SK-N-MC (cell line): ENCODE measurements around the gene SLC35B1.
"Not testable (repeated sequence)": the region's sequence is repeated elsewhere in the genome, so short reads cannot be mapped to it uniquely, and the experiment has no call there.

Experiments
- DNase-seq: peaks from one replicate; pipeline ENCODE4 v3.0.0-alpha.2; 2011; ENCODE audit warnings: low read depth, low spot score
- H3K27ac ChIP-seq: fragments of 200-600 bp; sonication (generic); 2 replicates; pipeline ENCODE4 v1.5.1; 2016; ENCODE audit warnings: mixed run types
- H3K36me3 ChIP-seq: fragments of 200-600 bp; sonication (generic); 2 replicates; pipeline ENCODE4 v1.6.1; 2017; ENCODE audit warnings: antibody characterized with exemption, low read length, mixed read lengths; ENCODE audit not compliant: insufficient read depth
- H3K4me3 ChIP-seq: fragments of 200-600 bp; sonication (generic); 2 replicates; pipeline ENCODE4 v1.5.1; 2016
- H3K9ac ChIP-seq: fragments of 200-600 bp; sonication (generic); 2 replicates; pipeline ENCODE4 v1.8.0; 2017; ENCODE audit warnings: mixed run types, mixed read lengths; ENCODE audit not compliant: insufficient read length
- H3K9me3 ChIP-seq: fragments of 200-600 bp; sonication (generic); 2 replicates; pipeline ENCODE4 v1.6.1; 2017; ENCODE audit warnings: low read depth, mild to moderate bottlenecking, antibody characterized with exemption, low read length, moderate library complexity, mixed read lengths
- EZH2 ChIP-seq: fragments of 200-600 bp; sonication (generic); IDR thresholded peaks from one replicate; pipeline ENCODE4 v1.6.1; 2017; ENCODE audit warnings: antibody characterized with exemption
- FOXP2 ChIP-seq: optimal IDR thresholded peaks from 2 replicates; pipeline ENCODE3; 2011; ENCODE audit warnings: mild to moderate bottlenecking, moderate library complexity; ENCODE audit not compliant: insufficient read depth; ENCODE audit errors: extremely low read length, control extremely low read depth
- POLR2AphosphoS5 ChIP-seq: IDR thresholded peaks from 2 replicates; pipeline ENCODE4 v1.6.1; 2012; ENCODE audit warnings: mild to moderate bottlenecking, low read depth, low read length, borderline replicate concordance

SLC35B1 gene

DNA sequence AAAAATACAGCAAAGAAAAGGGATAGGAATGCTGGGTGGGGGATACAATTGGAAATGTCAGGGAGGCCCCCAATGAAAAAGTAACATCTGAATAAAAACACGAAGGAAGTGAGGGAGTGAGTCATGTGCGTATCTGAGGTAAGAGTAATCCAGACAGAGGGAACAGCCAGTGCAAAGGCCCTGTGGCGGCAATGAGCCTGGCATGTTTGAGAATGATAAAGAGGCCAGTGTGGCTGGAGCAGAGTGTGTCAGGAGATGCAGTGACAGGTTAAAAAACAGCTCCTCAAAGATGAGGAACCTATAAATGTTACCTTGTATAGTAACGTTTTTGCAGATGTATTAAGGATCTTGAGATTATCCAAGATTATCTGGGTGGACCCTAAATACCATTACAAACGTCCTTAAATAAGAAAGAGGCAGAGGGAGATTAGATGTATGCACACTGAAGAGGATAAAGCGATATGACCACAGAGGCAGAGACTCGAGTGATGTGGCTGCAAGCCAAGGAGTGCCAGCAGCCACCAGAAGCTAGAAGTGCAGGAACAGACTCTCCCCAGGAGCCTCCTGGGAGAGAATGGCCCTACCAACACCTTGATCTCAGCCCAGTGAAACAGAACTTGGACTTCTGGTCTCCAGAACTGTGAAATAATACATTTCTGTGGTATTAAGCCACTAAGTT, 17.8 kb upstream of the SLC35B1 start:
- Histone ChIP-seq H3K36me3 (peaks cover 4% of the 10 kb centered on the region; the same call in 1 of the 2 replicates), H3K27ac (no peak overlapping the region), H3K9me3 (no peaks in the 10 kb centered on the region), H3K4me3 (no peak overlapping the region), H3K9ac (no peak overlapping the region)
- no peak for TF ChIP-seq POLR2AphosphoS5
- TF ChIP-seq EZH2 = no peak
- no peak for TF ChIP-seq FOXP2
- DNase-seq = no peak

DNA sequence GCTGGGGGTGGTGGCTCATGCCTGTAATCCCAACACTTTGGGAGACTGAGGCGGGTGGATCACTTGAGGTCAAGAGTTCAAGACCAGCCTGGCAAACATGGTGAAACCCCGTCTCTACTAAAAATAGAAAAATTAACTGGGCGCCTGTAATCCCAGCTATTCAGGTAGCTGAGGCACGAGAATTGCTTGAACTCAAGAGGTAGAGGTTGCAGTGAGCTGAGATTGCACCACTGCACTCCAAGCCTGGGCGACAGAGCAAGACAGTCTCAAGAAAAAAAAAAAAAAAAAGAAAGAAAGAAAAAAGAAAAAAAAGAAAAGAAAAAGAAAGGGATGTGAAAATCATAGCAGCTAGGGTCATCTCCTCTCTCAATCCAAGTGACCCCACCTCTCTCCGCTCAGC, 16.8 kb upstream of the SLC35B1 start:
- not testable (repeated sequence) for H3K9me3 ChIP-seq, H3K27ac ChIP-seq, DNase-seq, H3K4me3 ChIP-seq, H3K36me3 ChIP-seq, H3K9ac ChIP-seq

DNA sequence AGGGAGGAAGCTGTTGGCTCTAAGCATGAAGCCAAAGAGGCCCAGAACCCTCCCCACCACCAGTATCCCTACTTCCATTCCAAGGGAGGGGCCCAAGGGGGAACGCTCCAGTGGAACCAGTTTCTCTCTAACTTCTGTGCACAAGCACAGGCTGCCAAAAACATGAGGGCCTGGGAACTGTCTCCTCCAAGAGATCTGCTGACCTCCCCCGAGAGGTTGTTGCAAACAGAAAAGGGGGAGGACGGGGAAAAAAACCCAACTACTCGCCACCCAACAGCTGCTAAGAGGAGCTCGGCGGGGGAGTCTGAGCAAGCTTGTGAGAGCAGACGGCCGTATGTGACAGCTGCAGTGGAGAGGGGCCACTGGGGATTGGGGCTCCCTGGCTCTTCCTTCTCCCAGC, 15.7 kb upstream of the SLC35B1 start:
- Histone ChIP-seq H3K36me3 (peaks cover 4% of the 10 kb centered on the region; the same call in 1 of the 2 replicates), H3K9me3 (no peaks in the 10 kb centered on the region), H3K27ac (no peak overlapping the region), H3K4me3 (no peak overlapping the region), H3K9ac (no peak overlapping the region)
- no peak for DNase-seq
- TF ChIP-seq EZH2 = no peak
- no peak for TF ChIP-seq FOXP2
- no peak for TF ChIP-seq POLR2AphosphoS5

DNA sequence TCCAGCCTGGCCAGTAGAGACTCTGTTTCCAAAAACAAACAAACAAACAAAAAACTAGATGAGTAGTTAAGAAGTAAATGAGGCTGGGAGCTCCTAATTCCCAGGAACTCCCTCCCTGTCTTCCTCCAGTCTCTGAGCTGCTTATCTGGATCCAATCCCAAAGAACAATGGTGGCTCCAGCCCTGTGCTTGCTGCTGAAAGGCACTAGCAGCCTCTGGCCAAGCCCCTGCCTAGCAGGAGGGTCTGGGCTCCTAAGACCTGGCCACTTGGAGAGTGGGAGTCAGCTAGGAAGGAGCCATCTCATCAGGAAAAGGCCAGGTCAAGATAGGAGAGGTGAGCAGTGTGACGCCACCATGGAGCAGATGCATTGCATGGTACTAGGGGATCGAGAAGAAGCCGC, 14.3 kb upstream of the SLC35B1 start:
- no peak overlapping the region for H3K27ac ChIP-seq
- H3K9ac ChIP-seq = no peak overlapping the region

DNA sequence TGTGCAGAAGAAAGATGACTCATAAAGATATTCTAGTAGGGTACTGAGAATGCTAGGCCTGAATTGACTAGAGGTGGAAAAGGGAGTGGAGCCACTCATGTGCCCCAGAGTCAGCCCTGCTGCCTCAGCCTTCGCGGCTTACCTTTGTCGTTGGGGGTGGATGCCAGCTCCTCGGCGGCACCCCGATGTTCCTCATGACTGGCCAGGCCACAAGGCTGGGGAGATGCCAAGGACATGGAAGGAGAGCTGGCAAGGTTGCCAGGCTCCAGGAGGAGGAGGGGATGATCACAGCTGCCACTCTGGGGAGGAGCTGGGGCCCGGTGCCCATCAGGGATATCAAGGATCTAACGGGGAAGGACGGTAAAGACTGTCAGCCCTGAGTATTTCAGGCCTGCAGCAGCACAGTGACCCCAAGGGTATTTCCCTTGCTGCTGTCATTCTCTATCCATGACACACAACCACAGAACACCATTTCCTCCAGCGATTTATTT, 9.7 kb upstream of the SLC35B1 start:
- Histone ChIP-seq H3K27ac (no peak overlapping the region), H3K9ac (no peak overlapping the region), H3K9me3 (no peaks in the 10 kb centered on the region), H3K4me3 (no peak overlapping the region), H3K36me3 (peaks cover 12% of the 10 kb centered on the region)
- DNase-seq = no peak
- no peak for TF ChIP-seq EZH2
- TF ChIP-seq POLR2AphosphoS5 = no peak
- TF ChIP-seq FOXP2 = no peak

More for the DNA sequence above, 14.3 kb upstream of the SLC35B1 start:
- Histone ChIP-seq H3K4me3 (no peak overlapping the region), H3K36me3 (peaks cover 14% of the 10 kb centered on the region), H3K9me3 (no peaks in the 10 kb centered on the region)
- no peak for DNase-seq
- TF ChIP-seq EZH2 (no peak), FOXP2 (no peak), POLR2AphosphoS5 (no peak)

DNA sequence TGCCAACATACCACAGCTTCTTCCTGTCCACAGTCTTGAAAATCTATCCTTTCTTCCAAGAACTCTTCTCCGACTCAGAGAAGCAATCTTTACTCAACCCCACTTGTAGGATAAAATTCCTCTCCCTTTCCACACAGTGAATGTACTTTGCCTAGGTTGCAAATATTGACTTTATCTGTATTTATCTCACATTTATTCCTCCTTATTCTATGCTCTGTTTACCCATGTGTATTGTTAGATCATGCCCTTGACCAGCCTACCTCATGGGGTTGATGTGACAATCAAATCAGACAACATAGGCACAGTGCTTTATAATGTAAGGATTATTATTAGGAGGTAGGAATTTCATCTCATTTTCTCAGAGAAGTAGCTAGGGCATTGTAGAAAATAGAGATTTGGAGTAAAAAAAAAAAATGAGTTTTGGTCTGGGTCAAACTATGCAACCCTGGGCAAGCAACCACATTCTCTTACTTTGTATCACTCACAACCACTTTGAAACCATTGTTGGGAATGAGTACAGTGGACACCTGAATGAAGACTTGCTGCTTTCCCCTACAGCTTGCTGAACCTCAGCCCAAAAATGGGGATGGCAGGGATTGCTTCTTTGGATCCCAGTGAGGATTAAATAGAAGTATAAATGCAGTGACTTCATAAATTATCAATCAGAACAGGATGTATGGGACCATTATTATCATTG, 9.1 kb upstream of the SLC35B1 start:
- no peaks in the 10 kb centered on the region for H3K9me3 ChIP-seq
- H3K9ac ChIP-seq = no peak overlapping the region
- DNase-seq = no peak
- H3K27ac ChIP-seq = no peak overlapping the region
- no peak for TF ChIP-seq POLR2AphosphoS5
- no peak for TF ChIP-seq FOXP2
- TF ChIP-seq EZH2 = no peak
- H3K4me3 ChIP-seq = no peak overlapping the region
- peaks cover 12% of the 10 kb centered on the region for H3K36me3 ChIP-seq

DNA sequence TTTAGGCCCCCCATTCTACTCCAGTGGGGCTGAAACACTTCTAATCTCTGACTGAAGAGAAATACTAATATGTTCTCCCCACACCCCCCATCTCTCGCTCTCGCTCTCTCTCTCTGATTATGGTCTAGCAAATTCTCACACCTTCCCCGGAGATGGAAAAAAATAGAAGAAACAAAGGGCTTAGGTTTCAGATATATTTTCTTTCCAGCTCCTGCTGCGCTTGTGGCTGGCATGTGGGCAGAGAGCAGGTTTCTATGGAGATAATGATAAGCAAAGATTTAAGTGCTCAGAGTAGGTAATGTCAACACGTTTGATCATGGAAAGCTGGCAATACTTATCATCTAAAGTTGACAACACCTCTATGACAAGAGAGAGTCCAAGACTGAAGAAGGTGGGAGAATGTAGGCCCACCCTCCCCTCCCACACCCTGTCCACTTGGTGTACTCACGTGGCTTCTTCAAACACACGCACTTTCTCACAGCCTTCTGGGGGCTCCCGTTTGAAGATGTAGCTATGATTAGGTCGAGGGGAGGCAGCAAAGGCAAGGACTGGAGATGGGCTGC, 8.0 kb upstream of the SLC35B1 start:
- no peak for DNase-seq
- Histone ChIP-seq H3K27ac (no peak overlapping the region), H3K9me3 (no peaks in the 10 kb centered on the region), H3K4me3 (no peak overlapping the region), H3K36me3 (peaks cover 12% of the 10 kb centered on the region), H3K9ac (no peak overlapping the region)
- TF ChIP-seq FOXP2 = no peak
- no peak for TF ChIP-seq EZH2
- no peak for TF ChIP-seq POLR2AphosphoS5

DNA sequence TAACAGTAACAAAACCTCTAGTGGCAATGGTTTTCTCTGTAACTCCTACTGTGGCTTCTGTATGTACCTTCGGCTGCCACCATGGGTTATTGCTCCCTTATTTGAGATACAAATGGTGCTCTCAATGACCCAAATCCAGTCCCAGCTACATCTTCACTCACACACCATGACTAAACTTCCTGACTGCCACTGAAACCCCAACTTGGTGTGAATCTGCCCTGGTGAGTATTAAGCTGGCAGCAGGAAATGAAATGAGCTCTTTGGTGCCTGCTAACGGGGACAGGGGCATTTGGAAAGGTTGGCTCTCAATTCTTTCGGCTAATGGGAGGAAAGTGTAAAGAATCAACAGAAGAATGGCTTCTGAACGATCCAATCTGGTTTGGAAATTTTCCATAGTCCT, 7.5 kb upstream of the SLC35B1 start:
- TF ChIP-seq FOXP2 (no peak), EZH2 (no peak), POLR2AphosphoS5 (no peak)
- Histone ChIP-seq H3K9ac (no peak overlapping the region), H3K27ac (no peak overlapping the region), H3K9me3 (no peaks in the 10 kb centered on the region), H3K36me3 (peaks cover 12% of the 10 kb centered on the region), H3K4me3 (no peak overlapping the region)
- DNase-seq = no peak
